Measurements from ENCODE around the gene STAT5B. TPM values are rescaled to one million over a fixed set of nuclear protein-coding genes. Genes with fewer than 3 reads are reported as not detected.
"Not testable (repeated sequence)": the region's sequence is repeated elsewhere in the genome, so short reads cannot be mapped to it uniquely, and the experiment has no call there.

STAT5B gene
- total RNA-seq, 1 donor from 2014 or later: 67.9 TPM

DNA sequence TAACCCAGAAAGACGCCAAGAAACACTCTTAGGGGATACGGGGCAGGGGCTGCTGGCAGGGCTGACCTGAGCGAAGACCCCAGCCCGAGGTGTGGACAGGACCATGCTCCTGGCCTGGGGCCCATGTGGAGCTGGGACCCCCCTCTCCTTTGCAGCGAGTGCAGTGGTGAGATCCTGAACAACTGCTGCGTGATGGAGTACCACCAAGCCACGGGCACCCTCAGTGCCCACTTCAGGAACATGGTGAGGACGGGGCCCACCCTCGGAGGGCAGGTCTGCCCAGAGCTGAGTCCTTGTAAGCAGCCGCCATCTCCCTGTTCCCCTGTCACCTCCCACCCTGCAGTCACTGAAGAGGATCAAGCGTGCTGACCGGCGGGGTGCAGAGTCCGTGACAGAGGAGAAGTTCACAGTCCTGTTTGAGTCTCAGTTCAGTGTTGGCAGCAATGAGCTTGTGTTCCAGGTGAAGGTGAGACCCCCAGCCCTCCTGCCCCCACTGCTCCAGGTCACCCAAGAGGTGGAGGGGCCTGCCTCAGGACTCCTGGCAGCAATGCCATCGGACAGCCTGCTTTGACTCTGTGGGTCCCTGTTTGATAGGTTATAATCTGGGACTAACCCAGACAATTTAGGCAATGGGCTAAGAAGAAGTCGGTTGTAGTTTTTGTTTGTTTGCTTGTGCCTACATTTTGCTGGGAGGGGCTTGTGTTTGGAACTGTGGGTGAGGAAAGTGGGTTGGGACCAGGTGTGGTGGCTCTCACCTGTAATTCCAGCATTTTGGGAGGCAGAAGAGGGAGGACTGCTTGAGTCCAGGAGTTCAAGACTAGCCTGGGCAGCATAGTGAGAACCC is 28.2 kb upstream of the STAT5B start:
- Histone ChIP-seq H3K4me3 (no peak overlapping the region), H3K4me1 (no peaks in the 10 kb centered on the region), H3K27ac (no peak overlapping the region), H3K27me3 (ENCODE audit: low read depth) (no peaks in the 10 kb centered on the region), H3K9me3 (no peaks in the 10 kb centered on the region), H3K36me3 (peaks cover 86% of the 10 kb centered on the region)
- ATAC-seq: no peak
- intact Hi-C loops (cut with DNase I): no loop called here
- TF ChIP-seq, protein P1, sequence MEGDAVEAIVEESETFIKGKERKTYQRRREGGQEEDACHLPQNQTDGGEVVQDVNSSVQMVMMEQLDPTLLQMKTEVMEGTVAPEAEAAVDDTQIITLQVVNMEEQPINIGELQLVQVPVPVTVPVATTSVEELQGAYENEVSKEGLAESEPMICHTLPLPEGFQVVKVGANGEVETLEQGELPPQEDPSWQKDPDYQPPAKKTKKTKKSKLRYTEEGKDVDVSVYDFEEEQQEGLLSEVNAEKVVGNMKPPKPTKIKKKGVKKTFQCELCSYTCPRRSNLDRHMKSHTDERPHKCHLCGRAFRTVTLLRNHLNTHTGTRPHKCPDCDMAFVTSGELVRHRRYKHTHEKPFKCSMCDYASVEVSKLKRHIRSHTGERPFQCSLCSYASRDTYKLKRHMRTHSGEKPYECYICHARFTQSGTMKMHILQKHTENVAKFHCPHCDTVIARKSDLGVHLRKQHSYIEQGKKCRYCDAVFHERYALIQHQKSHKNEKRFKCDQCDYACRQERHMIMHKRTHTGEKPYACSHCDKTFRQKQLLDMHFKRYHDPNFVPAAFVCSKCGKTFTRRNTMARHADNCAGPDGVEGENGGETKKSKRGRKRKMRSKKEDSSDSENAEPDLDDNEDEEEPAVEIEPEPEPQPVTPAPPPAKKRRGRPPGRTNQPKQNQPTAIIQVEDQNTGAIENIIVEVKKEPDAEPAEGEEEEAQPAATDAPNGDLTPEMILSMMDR (IDR thresholded peaks at IDR 0.05): no peak
- DNase-seq: no peak

DNA sequence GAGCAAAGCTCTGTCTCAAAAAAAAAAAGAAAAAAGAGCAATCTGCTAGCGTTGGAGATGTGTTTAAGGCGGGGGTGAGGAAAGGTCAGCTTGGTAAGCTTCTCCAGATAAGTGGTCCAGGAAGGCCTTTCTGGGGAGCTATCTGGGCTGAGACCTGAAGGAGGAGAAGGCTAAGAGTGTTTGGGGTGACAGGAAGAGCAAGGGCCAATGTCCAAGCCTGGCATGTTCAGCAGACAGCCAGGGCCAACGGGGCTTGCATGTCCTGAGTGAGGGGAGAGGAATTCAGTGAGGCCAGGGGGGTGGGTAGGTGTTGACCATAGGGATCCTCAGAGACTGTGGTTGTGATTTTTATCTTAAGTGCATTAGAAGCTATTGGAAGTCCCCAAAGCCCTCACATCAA is 27.5 kb upstream of the STAT5B start:
- DNase-seq: no peak
- no peaks in the 10 kb centered on the region for H3K27me3 ChIP-seq (ENCODE audit: low read depth)
- intact Hi-C loops (cut with DNase I): no loop called here
- no peak overlapping the region for H3K4me3 ChIP-seq
- no peak overlapping the region for H3K27ac ChIP-seq
- H3K9me3 ChIP-seq: no peaks in the 10 kb centered on the region
- peaks cover 83% of the 10 kb centered on the region for H3K36me3 ChIP-seq
- H3K4me1 ChIP-seq: no peaks in the 10 kb centered on the region
- ATAC-seq: no peak
- TF ChIP-seq, protein P1 (IDR thresholded peaks at IDR 0.05): no peak

DNA sequence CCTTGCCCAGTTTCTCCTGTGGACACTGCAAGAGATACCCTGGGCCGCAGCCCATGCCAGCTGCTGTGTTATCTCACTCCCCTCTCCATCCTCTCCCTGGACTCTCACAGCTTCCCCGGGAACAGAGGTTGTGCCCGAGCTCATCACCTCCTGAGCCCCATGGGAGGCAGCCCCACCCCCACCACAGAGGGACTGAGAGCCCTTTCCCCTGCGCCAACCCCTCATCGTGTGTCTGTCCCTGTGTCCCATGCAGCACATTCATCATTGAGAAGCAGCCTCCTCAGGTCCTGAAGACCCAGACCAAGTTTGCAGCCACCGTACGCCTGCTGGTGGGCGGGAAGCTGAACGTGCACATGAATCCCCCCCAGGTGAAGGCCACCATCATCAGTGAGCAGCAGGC is 24.8 kb upstream of the STAT5B start:
- intact Hi-C loops (cut with DNase I): no loop called here
- TF ChIP-seq, protein P1 (IDR thresholded peaks at IDR 0.05): no peak
- ATAC-seq: no peak
- Histone ChIP-seq H3K36me3 (peaks cover 74% of the 10 kb centered on the region), H3K9me3 (no peaks in the 10 kb centered on the region), H3K27ac (no peak overlapping the region), H3K4me1 (no peaks in the 10 kb centered on the region), H3K27me3 (ENCODE audit: low read depth) (no peaks in the 10 kb centered on the region), H3K4me3 (no peak overlapping the region)
- DNase-seq: no peak

DNA sequence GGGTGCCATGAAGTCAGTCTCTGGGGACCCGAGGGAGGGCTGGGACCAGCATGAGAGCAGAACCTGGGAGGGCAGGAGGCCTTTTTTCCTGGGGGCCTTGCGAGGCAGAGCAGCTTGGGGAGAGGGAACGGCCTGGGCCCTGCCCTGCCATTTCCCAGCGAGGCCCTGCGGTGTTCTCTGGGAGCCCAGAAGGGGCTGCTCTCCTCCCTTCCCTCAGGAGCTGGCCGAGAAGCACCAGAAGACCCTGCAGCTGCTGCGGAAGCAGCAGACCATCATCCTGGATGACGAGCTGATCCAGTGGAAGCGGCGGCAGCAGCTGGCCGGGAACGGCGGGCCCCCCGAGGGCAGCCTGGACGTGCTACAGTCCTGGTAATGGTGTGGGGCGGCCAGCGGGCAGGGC is 23.7 kb upstream of the STAT5B start:
- H3K36me3 ChIP-seq: peaks cover 74% of the 10 kb centered on the region
- H3K27me3 ChIP-seq (ENCODE audit: low read depth); intact Hi-C loops (cut with DNase I); H3K4me3 ChIP-seq; H3K27ac ChIP-seq; H3K9me3 ChIP-seq; H3K4me1 ChIP-seq; DNase-seq; ATAC-seq: not testable (repeated sequence)

DNA sequence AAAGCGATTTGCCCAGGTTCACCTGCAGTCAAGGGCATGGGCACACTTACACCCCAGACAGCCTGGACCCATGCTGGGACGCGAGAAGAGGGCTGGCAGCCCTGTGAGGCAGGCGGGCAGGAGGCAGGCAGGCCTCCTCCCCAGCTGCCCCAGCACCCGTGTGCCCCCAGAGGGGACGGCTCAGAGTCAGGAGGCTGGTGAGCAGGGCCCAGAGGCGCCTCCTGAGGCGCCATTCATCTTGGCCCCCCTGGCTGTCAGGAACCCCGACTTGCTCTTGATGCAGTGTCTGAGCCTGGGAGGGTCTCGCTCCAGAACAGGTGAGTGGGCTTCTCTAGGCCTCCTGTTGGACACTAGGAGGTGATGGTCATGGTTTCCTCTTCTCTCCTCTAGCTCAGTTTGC is 23.2 kb upstream of the STAT5B start:
- peaks cover 74% of the 10 kb centered on the region for H3K36me3 ChIP-seq
- intact Hi-C loops (cut with DNase I); H3K4me1 ChIP-seq; H3K9me3 ChIP-seq; DNase-seq; H3K27me3 ChIP-seq (ENCODE audit: low read depth); ATAC-seq; H3K27ac ChIP-seq; H3K4me3 ChIP-seq: not testable (repeated sequence)

DNA sequence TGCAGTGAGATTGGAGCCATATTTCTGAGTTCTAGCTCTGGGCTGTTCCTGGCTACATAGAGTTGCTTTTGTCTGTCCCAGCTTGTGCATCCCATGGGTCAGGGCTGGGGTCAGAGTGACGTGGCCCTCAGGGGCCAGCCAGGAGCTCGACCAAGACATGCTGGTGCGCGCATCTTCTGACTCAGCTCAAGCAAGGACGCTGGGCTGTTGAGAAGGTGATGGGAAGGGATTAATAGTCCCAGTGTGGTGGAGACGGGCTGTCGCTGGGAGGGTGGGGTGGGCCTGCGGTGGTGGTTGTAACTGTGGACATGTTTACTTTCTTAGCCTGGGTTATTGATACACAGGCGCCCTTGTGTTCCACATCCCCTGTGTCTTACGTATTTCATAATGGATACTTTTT is 21.6 kb upstream of the STAT5B start:
- H3K27ac ChIP-seq; H3K9me3 ChIP-seq; H3K4me3 ChIP-seq; H3K4me1 ChIP-seq; H3K27me3 ChIP-seq (ENCODE audit: low read depth); ATAC-seq; intact Hi-C loops (cut with DNase I); DNase-seq: not testable (repeated sequence)
- peaks cover 70% of the 10 kb centered on the region for H3K36me3 ChIP-seq

DNA sequence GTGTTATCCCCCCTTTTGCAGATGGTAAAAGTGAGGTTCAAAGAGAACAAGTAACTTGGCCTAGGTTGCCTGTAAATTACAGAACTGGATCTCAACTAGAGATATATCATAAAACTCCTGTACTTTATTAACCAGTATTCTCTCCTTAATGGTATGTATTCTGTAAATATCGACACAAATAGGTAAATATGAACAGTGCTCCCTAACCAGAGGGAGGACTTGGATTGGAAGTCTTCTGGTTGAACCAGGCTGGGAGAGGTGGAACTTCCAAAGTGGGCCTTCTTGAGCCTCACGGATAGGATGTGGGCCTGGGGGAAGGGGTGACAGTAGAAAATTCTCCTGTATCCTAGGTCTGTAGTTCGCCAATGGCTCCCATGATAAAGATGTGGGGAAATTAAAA is 19.8 kb upstream of the STAT5B start:
- Histone ChIP-seq H3K9me3 (no peaks in the 10 kb centered on the region), H3K4me1 (no peaks in the 10 kb centered on the region), H3K36me3 (peaks cover 64% of the 10 kb centered on the region), H3K27me3 (ENCODE audit: low read depth) (no peaks in the 10 kb centered on the region), H3K4me3 (no peak overlapping the region), H3K27ac (no peak overlapping the region)
- intact Hi-C loops (cut with DNase I): no loop called here
- DNase-seq: no peak
- TF ChIP-seq, protein P1 (IDR thresholded peaks at IDR 0.05): no peak
- no peak for ATAC-seq
